ENCODE measurements around the gene PTPRN2.
"Not testable (repeated sequence)": the region's sequence is repeated elsewhere in the genome, so short reads cannot be mapped to it uniquely, and the experiment has no call there.

Gene PTPRN2

DNA sequence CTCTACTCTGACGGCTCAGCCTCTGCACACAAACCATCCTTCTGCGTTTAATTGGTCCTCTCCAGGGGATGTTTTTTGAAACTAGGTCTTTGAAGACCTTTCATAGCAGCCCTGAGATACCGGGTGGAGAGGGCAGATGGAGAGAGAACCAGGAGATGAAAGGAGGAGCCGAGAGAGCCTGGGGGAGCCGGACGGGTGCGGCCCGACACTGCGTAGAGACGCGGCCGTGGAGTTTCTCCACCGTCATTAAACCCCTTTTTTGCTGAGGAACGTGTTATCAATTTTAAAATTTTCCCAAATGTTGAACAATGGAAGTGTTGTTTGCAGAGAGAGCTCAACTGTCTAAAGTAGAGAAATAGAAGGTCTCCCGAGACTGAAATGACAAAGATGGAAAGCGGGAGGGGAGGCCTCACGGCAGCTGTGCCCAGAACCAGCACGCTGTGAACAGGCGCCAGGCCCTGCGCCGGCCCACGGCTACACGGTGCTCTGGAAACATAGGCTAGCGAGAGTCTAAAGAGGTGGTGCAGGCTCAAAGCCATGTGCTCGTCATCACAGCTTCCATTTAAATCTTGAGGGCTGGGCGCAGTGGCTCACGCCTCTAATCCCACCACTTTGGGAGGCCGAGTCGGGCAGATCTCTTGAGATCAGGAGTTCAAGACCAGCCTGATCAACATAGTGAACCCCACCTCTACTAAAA is 307.0 kb downstream of the PTPRN2 start:
- Histone ChIP-seq H3K27me3 (ENCODE audit: control insufficient read depth in 1 of 2, insufficient read depth in 2 of 2, low read length in 2 of 2) (no peaks in the 10 kb centered on the region), H3K36me3 (ENCODE audit: insufficient read depth, low read length) (no peaks in the 10 kb centered on the region), H3K9ac (ENCODE audit: low read length) (no peak overlapping the region), H3K9me3 (ENCODE audit: low read length) (no peaks in the 10 kb centered on the region), H3K27ac (ENCODE audit: low read depth, low read length) (no peak overlapping the region), H3K4me1 (ENCODE audit: insufficient read depth, low read length) (no peaks in the 10 kb centered on the region), H3K4me3 (ENCODE audit: low read depth in 1 of 2, low read length in 2 of 2) (no peak overlapping the region)

DNA sequence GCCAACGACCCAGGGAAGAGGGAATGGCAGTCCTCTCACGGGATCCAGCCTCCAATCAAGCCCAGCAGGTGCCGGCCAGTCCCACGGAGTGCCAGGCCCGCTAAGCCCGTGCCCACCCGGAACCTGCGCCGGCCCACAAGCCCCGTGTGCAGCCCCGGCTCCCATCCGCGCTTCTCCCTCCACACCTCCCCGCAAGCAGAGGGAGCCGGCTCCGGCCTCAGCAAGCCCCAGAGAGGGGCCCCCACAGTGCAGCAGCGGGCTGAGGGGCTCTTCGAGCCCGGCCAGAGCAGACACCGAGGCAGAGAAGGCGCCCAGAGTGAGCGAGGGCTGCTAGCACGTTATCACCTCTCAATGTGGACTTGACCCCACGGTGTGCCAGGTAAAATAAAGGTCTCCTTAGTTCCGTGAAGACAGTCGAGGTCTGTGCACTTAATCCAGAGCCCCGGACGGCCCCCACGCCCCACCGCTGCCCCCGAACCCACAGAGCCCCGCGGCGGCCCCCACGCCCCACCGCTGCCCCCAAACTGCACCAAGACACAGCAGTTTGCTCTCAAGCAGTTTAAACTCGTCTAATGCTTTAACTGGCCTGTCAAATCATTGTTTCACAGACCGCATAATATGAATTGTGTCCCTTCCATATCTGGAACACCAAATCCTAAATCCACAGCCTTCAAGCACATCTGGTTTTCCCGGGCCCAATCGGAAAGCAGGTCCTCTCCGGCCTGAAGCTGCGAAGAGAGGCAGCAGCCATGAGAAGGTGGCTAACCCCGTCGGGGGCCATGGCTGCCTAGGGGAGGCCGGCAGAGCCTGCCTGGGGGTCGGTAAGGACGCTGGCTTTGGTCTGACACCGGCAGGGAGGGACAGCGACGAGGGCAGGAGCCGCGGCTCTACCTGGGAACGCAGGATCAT is 307.8 kb downstream of the PTPRN2 start:
- Histone ChIP-seq H3K27ac (ENCODE audit: low read depth, low read length) (no peak overlapping the region), H3K4me1 (ENCODE audit: insufficient read depth, low read length) (no peaks in the 10 kb centered on the region), H3K9ac (ENCODE audit: low read length) (no peak overlapping the region), H3K27me3 (ENCODE audit: control insufficient read depth in 1 of 2, insufficient read depth in 2 of 2, low read length in 2 of 2) (no peaks in the 10 kb centered on the region), H3K9me3 (ENCODE audit: low read length) (no peaks in the 10 kb centered on the region), H3K36me3 (ENCODE audit: insufficient read depth, low read length) (no peaks in the 10 kb centered on the region), H3K4me3 (ENCODE audit: low read depth in 1 of 2, low read length in 2 of 2) (no peak overlapping the region)

DNA sequence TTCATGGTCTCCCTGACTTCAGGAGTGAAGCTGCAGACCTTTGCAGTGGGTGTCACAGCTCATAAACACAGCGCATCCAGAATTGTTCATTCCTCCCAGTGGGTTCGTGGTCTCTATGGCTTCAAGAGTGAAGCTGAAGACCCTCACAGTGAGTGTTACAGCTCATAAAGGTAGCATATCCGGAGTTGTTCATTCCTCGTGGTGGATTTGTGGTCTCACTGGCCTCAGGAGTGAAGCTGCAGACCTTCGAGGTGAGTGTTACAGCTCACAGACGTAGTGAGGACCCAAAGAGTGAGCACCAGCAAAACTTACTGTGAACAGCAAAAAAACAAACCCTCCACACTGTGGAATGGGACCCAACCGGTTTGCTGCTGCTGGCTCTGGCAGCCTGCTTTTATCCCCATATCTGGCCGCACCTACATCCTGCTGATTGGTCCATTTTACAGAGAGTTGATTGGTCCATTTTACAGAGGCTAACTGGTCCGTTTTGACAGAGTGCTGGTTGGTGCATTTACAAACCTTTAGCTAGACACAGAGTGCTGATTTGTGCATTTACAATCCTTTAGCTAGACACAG is 308.8 kb downstream of the PTPRN2 start:
- H3K27ac ChIP-seq (ENCODE audit: low read depth, low read length) = no peak overlapping the region

DNA sequence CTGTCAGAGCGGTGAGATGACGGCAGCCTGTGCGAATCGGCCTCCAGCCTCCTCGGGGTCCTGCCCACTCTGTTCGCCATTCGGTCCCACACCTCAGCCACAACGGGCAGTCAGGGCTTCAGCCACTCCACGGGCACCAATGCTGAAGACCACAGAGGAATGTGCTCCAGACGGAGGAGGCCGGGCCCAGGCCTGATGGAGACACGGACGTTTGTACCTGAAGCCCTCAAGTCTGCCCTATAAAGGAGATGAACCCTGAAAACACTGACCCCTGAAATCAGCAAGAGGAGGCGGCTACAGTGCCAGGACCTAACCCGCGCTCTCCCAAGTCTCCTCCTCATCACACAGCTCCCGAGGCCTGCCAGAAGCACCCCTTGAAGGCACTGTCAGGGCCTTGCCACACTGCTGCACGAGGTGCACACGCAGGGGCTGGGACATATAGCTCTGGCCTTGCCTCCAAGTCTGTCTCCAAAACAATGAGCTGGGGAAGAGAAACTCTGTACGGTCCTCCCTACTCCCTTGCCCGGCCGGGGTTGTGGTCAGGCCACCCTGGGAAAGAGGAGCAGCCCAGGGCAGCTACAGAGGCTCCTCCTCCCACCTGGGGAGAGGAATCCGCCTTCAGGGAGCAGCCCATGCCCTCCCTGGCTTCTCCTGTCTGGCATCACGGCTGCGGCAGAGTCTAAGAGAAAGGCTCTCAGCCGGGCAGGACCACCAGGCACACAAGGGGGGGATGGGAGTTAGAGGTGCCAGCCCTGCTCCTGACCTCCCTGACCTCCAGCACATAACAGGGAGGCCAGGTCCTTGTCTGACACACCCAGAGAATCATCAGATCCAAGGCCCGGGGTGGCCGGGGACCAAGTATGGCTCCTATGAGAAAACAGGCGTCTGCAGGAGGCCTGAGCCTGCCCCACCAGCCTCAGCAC is 310.1 kb downstream of the PTPRN2 start:
- no peak overlapping the region for H3K27ac ChIP-seq (ENCODE audit: low read depth, low read length)
- no peak overlapping the region for H3K4me3 ChIP-seq (ENCODE audit: low read depth in 1 of 2, low read length in 2 of 2)
- no peaks in the 10 kb centered on the region for H3K9me3 ChIP-seq (ENCODE audit: low read length)
- no peaks in the 10 kb centered on the region for H3K36me3 ChIP-seq (ENCODE audit: insufficient read depth, low read length)
- no peaks in the 10 kb centered on the region for H3K4me1 ChIP-seq (ENCODE audit: insufficient read depth, low read length)
- no peaks in the 10 kb centered on the region for H3K27me3 ChIP-seq (ENCODE audit: control insufficient read depth in 1 of 2, insufficient read depth in 2 of 2, low read length in 2 of 2)
- no peak overlapping the region for H3K9ac ChIP-seq (ENCODE audit: low read length)

More for the DNA sequence above, 308.8 kb downstream of the PTPRN2 start:
- no peaks in the 10 kb centered on the region for H3K27me3 ChIP-seq (ENCODE audit: control insufficient read depth in 1 of 2, insufficient read depth in 2 of 2, low read length in 2 of 2)
- no peaks in the 10 kb centered on the region for H3K36me3 ChIP-seq (ENCODE audit: insufficient read depth, low read length)
- no peaks in the 10 kb centered on the region for H3K4me1 ChIP-seq (ENCODE audit: insufficient read depth, low read length)
- H3K9ac ChIP-seq (ENCODE audit: low read length) = no peak overlapping the region
- H3K4me3 ChIP-seq (ENCODE audit: low read depth in 1 of 2, low read length in 2 of 2) = no peak overlapping the region
- H3K9me3 ChIP-seq (ENCODE audit: low read length) = no peaks in the 10 kb centered on the region

DNA sequence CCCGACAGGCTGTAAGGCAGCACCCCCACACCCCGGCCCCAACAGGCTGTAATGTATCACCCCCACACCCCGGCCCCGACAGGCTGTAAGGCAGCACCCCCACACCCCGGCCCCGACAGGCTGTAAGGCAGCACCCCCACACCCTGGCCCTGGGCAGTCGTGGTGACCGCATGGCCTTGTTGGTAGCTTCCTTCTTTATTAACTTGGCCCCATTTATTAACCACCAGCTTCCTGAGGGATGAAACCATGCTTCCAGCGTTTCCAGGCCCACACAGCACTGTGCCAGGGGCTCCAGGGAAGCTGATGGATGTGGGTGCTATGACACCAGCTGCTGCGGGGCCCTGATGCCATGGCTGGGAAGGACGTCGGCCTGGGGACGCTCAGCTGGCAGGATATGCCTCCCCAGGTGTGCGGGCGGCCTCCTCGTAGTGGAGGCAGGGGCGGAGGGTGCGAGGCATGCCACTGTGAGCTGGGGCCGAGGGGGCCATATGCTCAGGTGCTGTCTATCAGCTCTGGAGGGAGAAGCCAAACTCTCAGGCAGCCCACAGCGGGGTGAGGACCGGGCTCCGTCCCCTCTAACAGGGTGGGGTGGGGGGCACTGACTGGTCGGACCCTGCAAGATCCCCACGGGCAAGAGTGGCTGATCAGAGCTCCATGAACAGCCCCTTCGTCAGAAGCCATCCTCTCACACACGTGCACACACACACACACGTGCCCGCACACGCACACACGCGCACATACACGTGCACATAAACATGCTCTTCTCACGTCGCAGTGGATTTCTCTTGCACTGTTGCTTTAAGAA is 311.0 kb downstream of the PTPRN2 start:
- no peaks in the 10 kb centered on the region for H3K4me1 ChIP-seq (ENCODE audit: insufficient read depth, low read length)
- no peak overlapping the region for H3K4me3 ChIP-seq (ENCODE audit: low read depth in 1 of 2, low read length in 2 of 2)
- no peaks in the 10 kb centered on the region for H3K9me3 ChIP-seq (ENCODE audit: low read length)
- no peak overlapping the region for H3K27ac ChIP-seq (ENCODE audit: low read depth, low read length)
- H3K9ac ChIP-seq (ENCODE audit: low read length) = no peak overlapping the region
- no peaks in the 10 kb centered on the region for H3K36me3 ChIP-seq (ENCODE audit: insufficient read depth, low read length)
- H3K27me3 ChIP-seq (ENCODE audit: control insufficient read depth in 1 of 2, insufficient read depth in 2 of 2, low read length in 2 of 2) = no peaks in the 10 kb centered on the region

DNA sequence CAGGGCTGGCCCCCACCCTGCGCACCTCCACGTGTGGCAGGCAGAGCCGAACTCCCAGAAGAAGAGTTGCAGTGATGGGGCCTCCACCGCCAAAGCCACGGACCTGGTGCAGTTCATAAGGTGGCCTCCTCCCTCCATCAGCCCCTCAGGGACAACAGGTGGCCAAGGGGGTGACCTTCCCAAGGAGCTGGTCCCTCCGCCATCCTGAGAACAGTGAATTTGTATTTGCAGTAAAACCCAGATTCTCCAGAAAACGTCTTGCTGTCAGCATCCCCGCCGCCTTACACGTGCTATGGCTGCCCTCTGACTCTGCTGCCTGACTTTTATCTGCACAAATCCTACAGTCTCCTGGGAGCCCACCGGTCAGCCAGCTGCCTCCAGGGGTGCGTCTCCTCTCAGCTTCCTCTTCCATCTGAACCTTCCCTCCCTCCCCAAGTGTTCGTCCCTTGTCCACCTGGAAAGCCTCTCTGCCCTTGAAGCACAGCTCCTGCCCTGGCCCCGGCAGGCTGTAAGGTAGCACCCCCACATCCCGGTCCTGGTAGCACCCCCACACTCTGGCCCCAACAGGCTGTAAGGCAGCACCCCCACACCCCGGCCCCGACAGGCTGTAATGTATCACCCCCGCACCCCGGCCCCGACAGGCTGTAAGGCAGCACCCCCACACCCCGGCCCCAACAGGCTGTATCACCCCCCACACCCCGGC is 311.8 kb downstream of the PTPRN2 start:
- H3K9ac ChIP-seq (ENCODE audit: low read length) = no peak overlapping the region
- H3K4me3 ChIP-seq (ENCODE audit: low read depth in 1 of 2, low read length in 2 of 2) = no peak overlapping the region
- H3K4me1 ChIP-seq (ENCODE audit: insufficient read depth, low read length) = no peaks in the 10 kb centered on the region
- no peaks in the 10 kb centered on the region for H3K36me3 ChIP-seq (ENCODE audit: insufficient read depth, low read length)
- H3K9me3 ChIP-seq (ENCODE audit: low read length) = no peaks in the 10 kb centered on the region
- H3K27ac ChIP-seq (ENCODE audit: low read depth, low read length) = no peak overlapping the region
- H3K27me3 ChIP-seq (ENCODE audit: control insufficient read depth in 1 of 2, insufficient read depth in 2 of 2, low read length in 2 of 2) = no peaks in the 10 kb centered on the region

DNA sequence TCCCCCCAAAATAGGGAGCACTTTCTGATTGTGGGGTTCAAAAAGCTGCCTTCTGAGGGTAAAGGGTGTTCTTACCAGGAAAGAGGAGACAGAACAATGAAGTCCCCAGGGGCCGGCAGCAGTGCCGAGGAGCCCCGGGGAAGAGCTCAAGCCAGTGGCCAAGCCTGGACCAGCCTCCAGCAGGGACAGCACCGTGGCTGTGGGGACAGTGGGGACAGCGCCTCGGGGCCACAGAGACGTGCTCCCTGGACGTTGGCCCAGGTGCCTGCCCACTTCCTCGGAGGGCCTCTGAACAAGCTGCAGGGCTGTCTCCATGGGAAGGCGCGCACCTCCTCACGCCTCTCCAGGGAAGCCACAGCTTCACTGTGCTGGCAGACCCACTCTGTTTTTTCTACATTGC is 312.6 kb downstream of the PTPRN2 start:
- Histone ChIP-seq H3K9me3 (ENCODE audit: low read length) (no peaks in the 10 kb centered on the region), H3K9ac (ENCODE audit: low read length) (no peak overlapping the region), H3K36me3 (ENCODE audit: insufficient read depth, low read length) (no peaks in the 10 kb centered on the region), H3K4me1 (ENCODE audit: insufficient read depth, low read length) (no peaks in the 10 kb centered on the region), H3K27ac (ENCODE audit: low read depth, low read length) (no peak overlapping the region), H3K4me3 (ENCODE audit: low read depth in 1 of 2, low read length in 2 of 2) (no peak overlapping the region), H3K27me3 (ENCODE audit: control insufficient read depth in 1 of 2, insufficient read depth in 2 of 2, low read length in 2 of 2) (no peaks in the 10 kb centered on the region)

DNA sequence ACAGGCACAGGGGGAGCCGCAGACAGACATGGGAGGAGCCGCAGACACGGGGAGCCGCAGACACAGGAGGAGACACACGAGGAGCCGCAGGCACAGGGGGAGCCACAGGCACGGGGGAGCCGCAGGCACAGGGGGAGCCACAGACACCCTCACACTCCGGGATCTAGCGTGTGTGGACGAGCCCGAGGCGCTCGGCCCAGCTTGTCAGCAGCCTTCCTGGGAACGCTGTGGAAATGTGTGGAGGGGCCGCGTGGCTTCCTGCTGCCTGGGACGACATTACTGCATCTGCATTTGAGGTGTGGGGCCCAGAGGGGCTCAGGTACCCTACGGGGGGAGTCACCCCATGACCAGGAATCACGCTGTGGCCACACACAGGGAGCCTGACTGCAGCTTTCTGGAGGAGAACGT is 313.2 kb downstream of the PTPRN2 start:
- no peaks in the 10 kb centered on the region for H3K36me3 ChIP-seq (ENCODE audit: insufficient read depth, low read length)
- no peaks in the 10 kb centered on the region for H3K9me3 ChIP-seq (ENCODE audit: low read length)
- H3K27ac ChIP-seq (ENCODE audit: low read depth, low read length) = no peak overlapping the region
- no peak overlapping the region for H3K4me3 ChIP-seq (ENCODE audit: low read depth in 1 of 2, low read length in 2 of 2)
- H3K4me1 ChIP-seq (ENCODE audit: insufficient read depth, low read length) = no peaks in the 10 kb centered on the region
- H3K27me3 ChIP-seq (ENCODE audit: control insufficient read depth in 1 of 2, insufficient read depth in 2 of 2, low read length in 2 of 2) = no peaks in the 10 kb centered on the region
- H3K9ac ChIP-seq (ENCODE audit: low read length) = no peak overlapping the region

DNA sequence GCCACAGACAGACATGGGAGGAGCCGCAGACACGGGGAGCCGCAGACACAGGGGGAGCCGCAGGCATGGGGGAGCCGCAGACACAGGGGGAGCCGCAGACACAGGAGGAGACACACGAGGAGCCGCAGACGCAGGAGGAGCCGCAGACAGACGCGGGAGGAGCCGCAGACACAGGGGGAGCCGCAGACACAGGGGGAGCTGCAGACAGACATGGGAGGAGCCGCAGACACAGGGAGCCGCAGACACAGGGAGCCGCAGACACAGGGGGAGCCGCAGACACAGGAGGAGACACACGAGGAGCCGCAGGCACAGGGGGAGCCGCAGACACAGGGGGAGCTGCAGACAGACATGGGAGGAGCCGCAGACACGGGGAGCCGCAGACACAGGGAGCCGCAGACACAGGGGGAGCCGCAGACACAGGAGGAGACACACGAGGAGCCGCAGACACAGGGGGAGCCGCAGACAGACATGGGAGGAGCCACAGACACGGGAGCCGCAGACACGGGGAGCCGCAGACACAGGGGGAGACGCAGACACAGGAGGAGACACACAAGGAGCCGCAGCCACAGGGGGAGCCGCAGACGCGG is 313.8 kb downstream of the PTPRN2 start:
- not testable (repeated sequence) for H3K4me3 ChIP-seq (ENCODE audit: low read depth in 1 of 2, low read length in 2 of 2)

DNA sequence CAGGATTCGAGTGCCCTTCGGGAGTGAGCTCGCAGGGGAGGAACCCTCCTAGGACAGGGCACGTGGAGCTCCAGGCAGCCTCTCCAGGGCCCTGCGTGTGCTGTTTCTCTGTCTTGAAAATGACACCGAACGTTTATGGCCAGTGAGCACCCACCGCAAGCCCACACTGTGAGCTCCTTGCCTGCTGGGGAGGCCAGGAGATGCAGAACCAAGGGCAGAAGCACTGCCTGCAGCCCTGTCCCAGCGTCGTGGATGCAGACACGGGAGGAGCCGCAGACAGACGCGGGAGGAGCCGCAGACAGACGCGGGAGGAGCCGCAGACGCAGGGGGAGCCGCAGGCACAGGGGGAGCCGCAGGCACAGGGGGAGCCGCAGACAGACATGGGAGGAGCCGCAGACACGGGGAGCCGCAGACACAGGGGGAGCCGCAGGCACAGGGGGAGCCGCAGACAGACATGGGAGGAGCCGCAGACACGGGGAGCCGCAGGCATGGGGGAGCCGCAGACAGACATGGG is 314.4 kb downstream of the PTPRN2 start:
- Histone ChIP-seq H3K9ac (ENCODE audit: low read length) (no peak overlapping the region), H3K27ac (ENCODE audit: low read depth, low read length) (no peak overlapping the region), H3K4me1 (ENCODE audit: insufficient read depth, low read length) (no peaks in the 10 kb centered on the region), H3K4me3 (ENCODE audit: low read depth in 1 of 2, low read length in 2 of 2) (no peak overlapping the region), H3K27me3 (ENCODE audit: control insufficient read depth in 1 of 2, insufficient read depth in 2 of 2, low read length in 2 of 2) (no peaks in the 10 kb centered on the region), H3K36me3 (ENCODE audit: insufficient read depth, low read length) (no peaks in the 10 kb centered on the region), H3K9me3 (ENCODE audit: low read length) (no peaks in the 10 kb centered on the region)

More for the DNA sequence above, 313.8 kb downstream of the PTPRN2 start:
- H3K9ac ChIP-seq (ENCODE audit: low read length); H3K4me1 ChIP-seq (ENCODE audit: insufficient read depth, low read length); H3K27ac ChIP-seq (ENCODE audit: low read depth, low read length); H3K9me3 ChIP-seq (ENCODE audit: low read length); H3K27me3 ChIP-seq (ENCODE audit: control insufficient read depth in 1 of 2, insufficient read depth in 2 of 2, low read length in 2 of 2); H3K36me3 ChIP-seq (ENCODE audit: insufficient read depth, low read length): not testable (repeated sequence)

Data from muscle layer of colon (tissue), 2 donors.